NT2/D1 (cell line): ENCODE results near the gene ADSL.

Experiments
- YY1 ChIP-seq: IDR thresholded peaks from 2 replicates; pipeline ENCODE4 v1.6.1; 2011; ENCODE audit not compliant: insufficient read length, insufficient read depth
- ZNF274 ChIP-seq: IDR thresholded peaks from 2 replicates; pipeline ENCODE4 v1.6.1; 2011; ENCODE audit warnings: mild to moderate bottlenecking, low read depth, low read length

DNA sequence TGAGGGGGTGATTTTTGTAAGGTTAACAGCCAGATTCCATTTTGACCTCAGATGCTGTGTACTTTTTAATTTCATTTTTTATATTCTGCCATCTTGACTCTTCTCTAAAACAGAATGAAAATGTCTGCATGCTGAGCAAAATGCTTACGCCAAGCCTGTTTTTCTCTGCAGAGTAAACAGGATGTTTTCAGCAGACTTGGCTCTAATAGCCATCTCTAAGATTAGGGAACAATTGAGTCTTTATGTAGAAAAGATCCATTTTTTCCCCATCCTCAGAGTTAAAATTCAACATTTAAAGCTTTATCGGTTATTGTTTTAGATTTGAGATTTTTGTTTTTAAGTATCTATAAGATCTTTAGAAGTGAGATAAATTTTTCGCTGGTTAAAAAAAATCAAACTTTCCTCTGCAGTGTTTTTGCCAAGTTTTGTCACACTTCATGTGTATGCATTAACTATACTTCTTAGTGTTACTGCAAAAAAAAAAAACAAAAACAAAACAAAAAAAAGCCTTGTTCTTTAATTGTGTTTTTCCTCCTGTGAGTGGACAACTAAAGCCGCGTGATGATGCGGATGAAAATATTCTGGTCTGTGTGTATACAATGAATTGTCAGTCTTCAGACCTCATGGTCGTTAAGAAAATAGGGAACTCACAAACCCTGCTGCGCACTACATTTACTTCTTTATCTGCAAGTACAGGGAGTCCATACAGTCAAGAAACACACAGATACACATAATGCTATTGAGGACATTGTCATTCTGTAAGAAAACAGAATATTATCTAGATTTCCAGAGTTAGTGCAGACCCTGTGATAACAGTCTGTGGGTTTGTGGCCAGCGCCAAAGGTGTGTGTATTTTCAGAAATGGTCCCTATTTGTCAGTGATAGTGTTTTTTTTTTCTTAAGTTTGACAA lies 17.5 kb upstream of the ADSL start:
- TF ChIP-seq ZNF274 (no peak), YY1 (no peak)
